Endothelial cell of hepatic sinusoid (primary cell): ENCODE results near the gene RETN.

ENCODE experiments used
- in situ Hi-C: cut with HindIII; loops from 2 replicates; pipeline ENCODE4 v1.10.0; 2017; ENCODE audit warnings: low sequenced_read_pairs

RETN gene

DNA sequence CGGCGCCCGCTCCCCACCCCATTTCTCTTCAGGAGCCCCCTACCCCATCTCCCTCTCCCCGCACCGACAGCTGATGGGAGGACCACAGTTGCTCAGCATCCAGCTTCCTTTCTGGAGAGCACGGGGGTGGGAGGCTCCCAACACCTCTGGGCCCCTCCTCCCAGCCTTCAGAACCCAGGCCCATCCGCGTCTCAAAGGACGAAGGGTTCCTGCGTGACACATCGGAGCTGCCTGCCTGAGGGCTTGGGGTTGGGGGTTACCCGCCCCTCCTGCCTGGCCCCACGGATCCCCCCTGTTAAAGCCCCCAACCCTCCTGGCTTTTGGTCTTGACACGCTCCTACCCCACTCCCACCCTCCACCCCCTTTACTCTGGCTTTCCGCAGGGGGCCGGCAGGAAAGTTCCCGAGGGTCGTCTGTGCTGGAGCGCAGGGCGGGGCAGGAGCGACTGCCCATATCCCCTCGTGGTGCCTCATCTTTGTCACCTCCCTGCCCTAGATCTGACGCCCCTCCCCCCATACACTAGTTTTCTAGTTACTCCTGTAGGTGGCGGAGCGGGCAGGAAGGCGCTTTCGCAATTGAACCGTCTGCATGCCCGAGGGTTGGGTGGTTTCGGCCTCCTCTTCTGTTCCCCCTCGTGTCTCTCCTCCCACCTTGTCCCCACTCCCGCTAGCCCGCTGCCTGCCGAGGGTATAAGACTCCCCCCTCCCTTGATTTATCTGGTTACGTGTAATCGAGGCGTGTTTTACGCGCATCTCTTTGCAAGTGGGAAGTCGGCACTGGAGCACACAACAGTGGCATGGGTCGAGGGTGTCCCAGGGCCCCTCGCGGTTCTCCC is 12.7 kb downstream of the RETN start:
- in situ Hi-C loops: no loop called here

DNA sequence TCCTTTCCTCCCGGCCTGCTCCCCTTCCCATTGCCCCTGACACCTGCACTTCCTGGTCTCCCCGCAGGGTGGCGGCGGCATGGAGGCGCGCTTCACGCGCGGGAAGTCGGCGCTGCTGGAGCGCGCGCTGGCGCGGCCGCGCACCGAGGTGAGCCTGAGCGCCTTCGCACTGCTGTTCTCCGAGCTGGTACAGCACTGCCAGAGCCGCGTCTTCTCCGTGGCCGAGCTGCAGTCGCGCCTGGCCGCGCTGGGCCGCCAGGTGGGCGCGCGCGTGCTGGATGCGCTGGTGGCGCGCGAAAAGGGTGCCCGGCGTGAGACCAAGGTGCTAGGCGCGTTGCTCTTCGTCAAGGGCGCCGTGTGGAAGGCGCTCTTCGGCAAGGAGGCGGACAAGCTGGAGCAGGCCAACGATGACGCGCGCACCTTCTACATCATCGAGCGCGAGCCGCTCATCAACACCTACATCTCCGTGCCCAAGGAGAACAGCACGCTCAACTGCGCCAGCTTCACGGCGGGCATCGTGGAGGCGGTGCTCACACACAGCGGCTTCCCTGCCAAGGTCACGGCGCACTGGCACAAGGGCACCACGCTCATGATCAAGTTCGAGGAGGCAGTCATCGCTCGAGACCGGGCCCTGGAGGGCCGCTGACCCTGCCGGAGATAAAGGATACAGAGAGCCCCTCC is 13.5 kb downstream of the RETN start:
- in situ Hi-C loops: no loop called here

DNA sequence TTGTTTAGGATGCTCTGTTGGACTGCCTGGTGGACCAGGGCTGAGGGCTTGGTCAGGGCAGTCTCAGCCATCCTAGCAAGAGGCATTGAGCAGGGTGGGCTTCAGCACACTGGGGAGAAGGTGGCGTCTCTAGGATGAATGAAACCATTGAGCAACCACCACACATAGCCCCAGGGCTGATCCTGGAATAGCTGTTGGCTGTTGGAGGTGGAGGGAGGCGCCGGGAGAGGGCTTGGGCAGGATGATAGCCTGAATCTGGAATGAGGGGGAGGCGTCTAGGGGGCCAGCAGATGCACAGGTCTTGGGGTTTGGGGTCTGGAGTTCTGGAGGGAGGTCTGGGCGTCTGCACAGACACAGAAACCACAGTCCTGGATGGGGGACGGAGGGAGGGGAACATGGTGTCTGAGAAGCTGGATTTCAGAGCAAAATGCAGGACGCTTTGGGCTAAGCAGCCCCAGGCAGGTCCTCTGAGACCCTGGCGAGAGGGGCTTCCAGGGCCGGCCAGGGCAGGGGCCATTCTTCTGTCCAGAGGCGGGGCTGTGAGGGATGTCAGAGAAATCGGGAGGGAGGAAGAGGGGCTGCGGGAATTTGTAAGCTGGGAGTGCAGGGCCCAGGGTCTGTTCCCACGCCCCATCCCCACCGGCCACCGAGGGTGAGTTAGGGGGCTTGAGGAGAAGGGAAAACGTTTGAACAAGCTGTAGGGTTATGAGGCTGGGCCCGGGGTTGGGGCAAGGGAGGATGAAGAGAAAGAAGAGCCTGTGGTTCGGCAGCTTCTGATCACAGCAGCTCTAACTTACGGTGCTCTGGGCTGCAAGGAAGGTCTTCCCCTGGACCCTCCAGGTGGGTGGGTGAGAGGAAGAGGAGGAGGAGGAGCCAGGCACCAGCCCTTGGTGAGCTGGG is 16.9 kb downstream of the RETN start:
- in situ Hi-C loops: no loop called here

DNA sequence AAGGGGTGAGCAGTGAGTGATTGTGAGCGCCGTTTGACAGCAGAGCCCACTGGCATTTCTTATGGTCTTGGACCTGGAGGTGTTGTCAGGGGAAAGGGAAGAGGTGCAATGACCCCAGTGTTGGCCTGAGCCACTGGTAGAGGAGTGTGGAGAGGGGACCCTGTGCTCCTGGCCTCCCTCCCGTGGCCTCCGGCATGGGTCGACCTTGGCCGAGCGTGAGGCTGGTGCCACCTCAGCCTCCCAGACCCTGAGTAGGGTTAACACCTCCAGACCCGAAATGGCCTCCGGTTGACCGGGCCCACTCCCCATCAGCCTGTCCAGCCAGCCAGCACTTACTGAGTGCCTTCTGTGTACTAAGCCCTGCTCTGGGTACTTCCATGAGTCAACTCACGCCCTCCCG is 18.3 kb downstream of the RETN start:
- in situ Hi-C loops: no loop called here

DNA sequence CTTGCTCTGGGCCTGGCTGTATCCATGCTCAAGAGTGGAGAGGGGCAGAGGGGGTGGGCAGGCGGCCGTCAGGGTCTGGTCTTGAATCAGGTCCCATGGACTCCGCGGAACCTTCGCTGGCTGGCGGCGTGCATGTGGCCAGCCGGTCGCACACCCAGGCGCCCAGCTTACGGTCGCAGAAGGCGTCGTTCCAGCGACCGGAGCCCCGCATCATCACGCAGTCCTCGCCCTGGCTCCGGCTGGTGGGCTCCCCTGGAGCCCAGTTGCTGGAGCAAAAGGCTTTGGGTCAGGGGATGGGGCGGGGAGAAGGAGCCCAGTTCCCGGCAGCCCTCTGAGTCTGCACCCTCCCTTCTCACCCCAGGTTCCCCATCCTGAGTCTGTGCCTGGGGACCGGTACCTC is 20.3 kb downstream of the RETN start:
- in situ Hi-C loops: no loop called here

DNA sequence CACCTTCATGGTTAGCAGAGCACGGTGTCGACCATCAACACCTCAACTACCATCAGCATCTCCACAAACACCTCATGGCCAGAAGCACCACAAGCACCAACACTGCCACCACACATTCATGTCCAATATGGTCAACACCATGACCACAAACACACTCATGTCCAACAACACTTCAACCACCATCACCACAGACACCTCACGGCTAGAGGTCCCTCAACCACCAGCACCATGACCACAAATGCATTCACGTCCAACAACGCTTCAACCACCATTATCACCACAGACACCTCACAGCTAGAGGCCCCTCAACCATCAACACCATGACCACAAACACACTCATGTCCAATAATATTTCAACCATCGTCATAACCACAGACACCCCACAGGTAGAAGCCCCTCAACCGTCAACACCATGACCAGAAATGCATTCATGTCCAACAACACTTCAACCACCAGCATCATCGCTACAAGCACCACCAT is 22.0 kb downstream of the RETN start:
- in situ Hi-C loops: loop anchor here (10.0 kb wide), 1 partner anchor 426 kb away; no protein-coding TSS in a partner anchor

DNA sequence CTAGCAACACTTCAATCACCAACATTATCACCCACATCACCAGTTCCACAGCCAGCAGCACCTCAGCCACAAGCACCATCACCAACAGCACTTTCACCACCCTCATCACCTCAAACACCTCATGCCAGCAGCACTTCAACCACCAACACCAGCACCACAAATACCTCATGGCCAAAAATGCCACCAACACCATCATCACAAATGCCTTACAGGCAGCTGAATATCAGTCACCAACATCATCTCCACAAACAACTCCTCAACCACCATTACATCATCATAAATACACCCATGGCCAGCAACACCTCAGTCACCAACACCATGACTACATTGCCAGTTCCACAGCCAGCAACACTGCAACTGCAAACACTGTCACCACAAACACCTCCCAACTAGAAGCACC is 22.6 kb downstream of the RETN start:
- in situ Hi-C loops: loop anchor here (10.0 kb wide), 1 partner anchor 427 kb away; no protein-coding TSS in a partner anchor

DNA sequence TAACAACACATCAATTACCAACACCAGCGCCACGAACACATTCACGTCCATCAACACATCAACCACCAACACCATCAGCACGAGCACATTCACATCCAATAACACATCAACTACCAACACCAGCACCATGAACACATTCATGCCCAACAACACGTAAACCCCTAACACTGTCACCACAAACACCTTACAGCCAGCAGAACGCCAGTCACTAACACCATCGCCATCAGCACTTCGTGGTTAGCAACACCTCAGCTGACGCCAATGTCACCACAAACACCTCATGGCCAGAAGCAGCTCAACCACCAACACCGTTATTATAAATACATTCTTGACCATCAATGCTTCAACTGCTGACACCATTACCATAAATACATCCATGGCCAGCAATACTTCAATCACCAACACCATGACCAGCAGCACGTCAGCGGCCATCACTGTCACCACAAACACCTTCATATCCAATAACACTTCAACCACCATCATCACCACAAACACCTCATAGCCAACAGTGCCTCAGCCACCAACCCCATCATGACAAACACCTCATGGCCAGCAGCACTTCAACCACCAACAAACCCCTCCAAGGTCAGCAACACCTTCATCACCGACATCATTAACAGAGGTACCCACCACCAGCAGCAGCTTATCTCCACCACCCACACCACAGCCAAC is 23.7 kb downstream of the RETN start:
- in situ Hi-C loops: loop anchor here (10.0 kb wide), 1 partner anchor 428 kb away; no protein-coding TSS in a partner anchor

DNA sequence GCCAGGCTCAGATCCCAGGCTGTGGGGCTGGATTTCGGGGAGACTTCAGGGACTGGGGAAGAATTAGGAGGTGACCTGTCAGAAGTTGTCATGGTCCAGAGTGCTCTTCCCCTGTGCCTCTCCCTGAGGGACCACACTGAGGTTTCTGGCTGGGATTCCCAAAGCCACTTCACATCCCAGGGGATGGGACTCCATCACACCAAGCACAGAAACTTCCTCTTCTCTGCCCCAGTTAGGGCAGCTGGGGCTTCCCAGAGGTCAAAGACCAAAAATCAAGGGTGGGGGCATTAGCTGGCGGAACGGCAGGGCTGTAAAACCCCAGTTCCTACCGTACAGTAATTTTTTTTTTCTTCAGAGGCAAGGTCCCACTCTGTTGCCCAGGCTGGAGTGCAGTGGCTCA is 25.6 kb downstream of the RETN start:
- in situ Hi-C loops: loop anchor here (10.0 kb wide), 1 partner anchor 430 kb away; no protein-coding TSS in a partner anchor

DNA sequence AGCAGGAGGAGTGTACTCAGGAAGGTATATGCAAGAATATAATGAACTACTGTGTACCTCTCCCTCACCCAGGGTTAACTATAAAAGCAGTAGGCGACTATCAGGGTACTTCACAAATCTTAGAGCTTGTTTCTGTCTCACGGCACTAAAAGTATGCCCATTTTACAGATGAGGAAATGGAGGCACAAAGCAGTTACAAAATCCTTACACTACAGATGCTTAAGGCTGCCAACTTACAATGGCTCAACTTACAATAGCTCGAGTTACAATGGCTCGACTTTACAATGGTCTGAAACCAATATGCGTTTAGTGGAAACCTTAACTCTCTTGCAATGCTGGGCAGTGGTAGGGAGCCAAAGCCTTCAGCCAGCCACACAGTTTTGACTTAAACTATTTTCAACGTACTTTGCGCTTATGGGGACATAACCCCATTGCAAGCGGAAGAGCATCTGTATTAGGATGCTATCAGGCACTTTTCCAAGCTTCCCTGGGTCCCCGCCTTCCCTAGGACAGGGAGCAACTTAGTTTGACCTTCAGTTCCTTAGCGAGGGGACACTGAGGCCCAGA is 29.0 kb downstream of the RETN start:
- in situ Hi-C loops: loop anchor here (5.0 to 10.0 kb wide), 3 partner anchors 91 to 433 kb away; no protein-coding TSS in a partner anchor

DNA sequence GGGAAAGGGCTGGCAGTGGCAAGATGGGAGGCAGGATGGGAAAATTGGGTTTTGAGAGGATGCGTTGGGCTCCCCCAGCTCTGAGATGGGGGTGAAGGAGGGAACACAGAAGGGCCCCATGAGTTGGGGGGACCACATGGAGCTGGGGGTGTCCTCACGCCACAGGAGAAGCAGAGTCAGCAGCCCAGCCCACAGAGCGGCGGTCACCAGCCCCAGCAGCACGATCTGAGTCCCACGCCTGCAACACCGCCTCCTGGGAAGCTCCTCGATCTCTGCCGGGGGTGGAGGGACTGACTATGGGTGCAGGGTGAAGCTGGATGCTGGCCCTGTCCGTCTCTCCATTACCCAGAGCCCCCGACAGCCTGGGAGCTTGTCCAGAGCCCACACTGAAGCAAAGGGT is 29.7 kb downstream of the RETN start:
- in situ Hi-C loops: loop anchor here (5.0 to 10.0 kb wide), 3 partner anchors 91 to 434 kb away; no protein-coding TSS in a partner anchor

DNA sequence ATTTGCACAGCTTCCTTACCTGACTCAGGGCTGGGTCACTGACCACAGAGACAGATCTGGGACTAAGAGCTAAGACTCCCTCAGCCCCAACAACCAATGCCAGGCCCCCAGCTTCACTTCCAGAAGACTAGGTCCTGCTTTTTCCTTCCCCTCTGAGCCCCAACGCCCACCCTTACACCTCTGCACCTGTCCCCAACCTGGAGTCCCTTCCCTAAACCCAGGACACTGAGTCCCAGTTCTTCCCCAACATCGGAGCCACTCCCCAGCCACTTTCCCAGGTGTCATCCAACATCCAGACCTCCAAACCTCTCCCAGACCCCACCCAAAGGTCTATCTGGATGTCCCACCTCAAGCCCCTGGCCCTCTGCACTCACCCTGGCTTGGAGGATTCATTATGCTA is 30.2 kb downstream of the RETN start:
- in situ Hi-C loops: loop anchor here (5.0 to 10.0 kb wide), 3 partner anchors 92 to 434 kb away; no protein-coding TSS in a partner anchor

DNA sequence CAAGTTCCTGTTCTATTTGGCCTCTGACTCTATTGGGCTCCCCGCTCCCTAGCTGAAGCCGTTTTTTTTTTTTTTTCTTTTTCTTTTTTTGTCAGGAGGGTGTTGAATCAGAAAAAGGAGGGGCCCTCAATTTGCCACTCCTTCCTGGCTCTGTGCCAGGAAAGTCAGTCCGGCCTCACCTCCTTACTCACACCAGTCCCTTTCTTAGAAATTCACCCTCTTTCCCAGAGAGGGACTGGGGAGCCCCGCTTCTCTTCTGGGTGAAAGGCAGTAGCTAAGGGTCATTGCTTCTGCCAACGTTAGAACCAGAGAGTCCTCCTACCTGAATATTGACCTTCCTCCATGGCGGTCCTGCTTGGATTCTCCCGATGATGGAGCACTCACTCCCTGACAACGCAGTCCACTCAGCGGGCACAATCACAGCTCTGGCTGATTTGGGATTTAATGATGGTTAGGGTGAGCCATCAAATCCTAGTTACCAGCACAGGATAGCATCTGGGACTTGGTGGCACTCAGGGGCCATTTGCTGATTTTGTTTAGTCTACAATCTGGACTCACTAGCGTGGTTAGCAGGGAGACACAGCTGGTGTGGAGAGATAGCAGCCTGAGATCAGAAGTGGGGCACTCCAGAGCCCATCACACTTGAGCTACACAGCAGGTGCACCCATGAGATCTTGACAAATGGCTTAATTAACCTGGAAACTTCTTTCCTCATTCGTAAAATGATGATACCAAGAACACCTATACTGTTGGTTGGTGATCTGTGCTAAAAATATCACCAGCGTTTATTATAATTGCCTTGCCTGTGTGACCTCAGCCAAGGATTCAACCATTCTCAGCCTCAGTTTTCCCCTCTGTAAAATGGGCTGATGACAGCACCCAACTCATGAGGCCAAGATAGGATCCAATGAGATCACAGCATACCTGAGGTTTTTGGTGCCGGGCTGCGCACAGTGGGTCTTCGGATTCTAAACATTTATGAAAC is 30.9 kb downstream of the RETN start:
- in situ Hi-C loops: loop anchor here (5.0 to 10.0 kb wide), 3 partner anchors 92 to 435 kb away; no protein-coding TSS in a partner anchor

DNA sequence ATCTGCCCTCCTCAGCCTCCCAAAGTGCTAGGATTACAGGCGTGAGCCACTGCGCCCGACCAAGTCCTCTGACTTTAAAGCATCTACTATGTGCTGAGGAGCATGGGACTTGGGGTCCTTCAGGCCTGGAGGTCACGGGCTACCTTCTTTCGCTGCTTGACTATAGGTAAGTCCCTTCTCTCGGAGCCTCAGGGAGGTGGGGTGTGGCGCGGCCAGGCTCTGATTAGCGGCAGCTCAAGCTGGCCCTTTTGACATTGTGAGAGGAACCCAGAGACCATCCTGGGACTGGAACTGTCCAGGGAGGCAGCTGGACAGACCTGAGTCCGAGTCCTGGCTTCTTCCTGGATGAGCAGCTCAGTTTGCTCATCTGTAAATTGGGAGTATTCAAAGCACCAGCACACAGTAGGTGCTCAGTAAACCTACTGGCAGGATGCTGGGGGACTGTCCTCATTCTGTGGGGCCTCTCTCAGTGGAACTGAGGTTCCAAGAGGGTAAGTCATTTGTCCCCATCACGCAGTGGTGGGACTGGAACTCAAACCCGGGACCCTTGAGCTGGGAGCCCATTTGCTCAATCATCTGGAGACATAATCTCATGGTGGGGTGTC is 32.3 kb downstream of the RETN start:
- in situ Hi-C loops: no loop called here

DNA sequence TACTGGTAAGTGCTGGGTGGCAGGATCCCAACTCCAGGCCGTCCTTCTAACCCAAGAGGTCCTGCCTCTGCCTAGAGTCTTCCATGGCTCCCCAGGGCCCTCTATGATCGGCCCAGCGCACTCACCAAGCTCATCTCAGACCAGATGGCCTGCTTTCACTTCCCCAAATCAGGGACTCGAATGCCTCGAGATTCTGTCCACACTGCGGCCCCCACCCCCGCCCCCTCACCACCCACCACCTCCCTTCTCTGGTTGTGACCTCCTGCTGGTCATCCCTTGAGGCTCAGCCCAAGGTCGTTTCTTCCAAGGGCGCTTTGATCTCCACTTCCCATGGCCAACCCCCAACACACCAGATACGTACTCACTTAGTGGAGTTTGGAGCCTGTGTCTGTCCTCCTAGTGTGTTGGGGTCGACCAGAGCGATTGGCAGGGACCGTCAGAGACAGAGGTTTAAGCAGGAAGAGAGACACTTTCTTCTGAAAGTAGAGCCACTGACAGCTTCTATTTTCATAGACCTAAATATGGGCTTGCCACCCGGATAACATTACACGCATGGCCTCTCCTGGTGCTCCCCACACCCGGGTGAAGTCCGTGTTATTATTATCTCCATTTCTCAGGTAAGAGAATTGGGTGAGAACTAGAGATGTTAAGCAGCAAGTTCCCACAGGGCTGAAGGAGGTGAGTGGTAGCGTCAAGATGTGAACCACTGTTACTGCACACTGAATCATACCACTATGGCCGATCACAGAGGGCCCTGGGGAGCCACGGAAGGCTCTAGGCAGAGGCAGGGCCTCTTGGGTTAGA is 33.0 kb downstream of the RETN start, which contains the start of gene FCER2:
TSS of gene FCER2 (minus strand) at position 478 of the 804 bp plus-strand sequence. CDS start 2,371 bp downstream, outside the sequence.
- in situ Hi-C loops: no loop called here

DNA sequence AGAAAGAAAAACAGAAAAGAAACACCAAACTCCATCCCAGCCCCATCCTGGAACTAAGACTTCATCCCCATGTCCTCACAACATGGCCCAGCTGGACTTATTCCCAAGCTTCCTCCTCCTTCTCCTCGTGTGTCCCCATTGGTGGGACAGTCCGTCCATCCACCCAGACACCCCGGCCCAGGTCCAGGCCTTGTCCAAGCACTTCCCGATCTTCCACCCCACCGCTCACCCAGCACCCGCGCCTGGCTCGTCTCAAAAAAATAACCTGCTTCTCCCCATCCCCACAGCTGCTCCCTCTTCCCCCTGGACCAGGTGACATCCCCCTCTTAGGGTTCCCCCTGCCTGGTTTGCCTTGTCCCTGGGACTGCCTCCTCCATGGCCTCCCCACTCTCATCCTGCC is 34.5 kb downstream of the RETN start:
- in situ Hi-C loops: no loop called here
